Embryonic facial prominence (tissue), 1 donor: Measurements from ENCODE around the gene DOCK7.

Source experiments
- DNase-seq: peaks from one replicate; pipeline ENCODE4 v3.0.0-alpha.2; 2016; ENCODE audit errors: extremely low spot score

The DOCK7 gene

DNA sequence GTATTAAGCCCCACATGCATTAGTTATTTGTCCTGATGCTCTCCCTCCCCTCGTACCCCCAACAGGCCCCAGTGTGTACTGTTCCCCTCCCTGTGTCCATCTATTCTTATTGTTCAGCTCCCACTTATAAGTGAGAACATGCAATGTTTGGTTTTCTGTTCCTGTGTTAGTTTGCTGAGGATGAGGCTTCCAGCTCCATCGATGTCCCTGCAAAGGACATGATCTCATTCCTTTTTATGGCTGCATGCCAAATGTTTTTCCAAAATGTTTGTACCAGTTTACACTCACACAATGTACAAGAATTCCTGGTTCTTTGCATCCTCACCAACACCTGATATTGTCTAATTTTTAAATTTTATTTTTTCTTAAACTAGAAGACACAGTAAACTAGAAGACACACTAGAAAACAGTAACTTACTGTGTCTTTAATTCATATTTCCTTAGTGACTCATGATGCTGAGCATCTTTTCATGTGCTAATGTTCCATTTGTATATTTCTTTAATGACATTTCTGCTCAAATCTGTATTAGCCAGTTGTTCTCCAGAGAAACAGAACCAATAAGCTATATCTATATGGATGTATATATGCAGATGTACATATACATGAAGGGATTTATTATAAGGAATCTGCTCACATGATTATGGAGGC is 270.7 kb downstream of the DOCK7 start:
- DNase-seq: no peak

DNA sequence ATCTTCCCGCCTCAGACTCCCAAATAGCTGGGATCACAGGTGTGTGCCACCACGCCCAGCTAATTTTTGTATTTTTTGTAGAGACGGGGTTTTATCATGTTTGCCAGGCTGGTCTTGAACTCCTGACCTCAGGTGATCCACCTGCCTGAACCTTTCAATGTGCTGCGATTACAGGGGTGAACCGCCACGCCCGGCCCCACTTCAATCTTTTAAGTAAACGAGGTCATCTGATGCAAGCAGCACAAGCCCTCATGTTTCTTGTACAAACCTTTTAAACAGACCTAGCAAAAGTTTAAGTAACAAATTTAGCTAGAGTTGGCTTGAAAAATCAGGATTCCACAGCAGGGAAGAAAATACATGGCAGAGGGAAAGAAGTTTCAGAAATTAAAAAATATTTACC is 272.5 kb downstream of the DOCK7 start:
- no peak for DNase-seq

GRCh38 chr1:62407398-62408009 is 280.7 kb downstream of the DOCK7 start:
- DNase-seq: peak; percentile 31

DNA sequence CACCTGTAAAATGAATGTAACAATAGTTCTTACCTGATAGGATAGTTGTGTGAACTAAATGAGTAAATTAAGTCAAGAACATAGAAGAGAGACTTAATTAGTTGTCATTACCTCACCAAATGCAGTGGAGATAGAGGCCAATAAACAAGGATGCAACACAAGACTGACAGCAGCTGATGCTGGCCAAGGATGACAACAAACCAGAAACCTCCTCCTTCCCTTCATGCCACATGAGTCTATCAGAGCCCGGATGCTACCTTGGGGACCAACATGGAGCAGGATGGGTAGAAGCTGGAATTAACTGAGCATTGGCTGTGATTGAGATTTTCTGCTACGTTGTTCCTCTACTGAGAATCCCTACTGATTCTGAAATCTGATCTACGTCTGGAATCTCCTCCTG is 281.6 kb downstream of the DOCK7 start:
- no peak for DNase-seq

DNA sequence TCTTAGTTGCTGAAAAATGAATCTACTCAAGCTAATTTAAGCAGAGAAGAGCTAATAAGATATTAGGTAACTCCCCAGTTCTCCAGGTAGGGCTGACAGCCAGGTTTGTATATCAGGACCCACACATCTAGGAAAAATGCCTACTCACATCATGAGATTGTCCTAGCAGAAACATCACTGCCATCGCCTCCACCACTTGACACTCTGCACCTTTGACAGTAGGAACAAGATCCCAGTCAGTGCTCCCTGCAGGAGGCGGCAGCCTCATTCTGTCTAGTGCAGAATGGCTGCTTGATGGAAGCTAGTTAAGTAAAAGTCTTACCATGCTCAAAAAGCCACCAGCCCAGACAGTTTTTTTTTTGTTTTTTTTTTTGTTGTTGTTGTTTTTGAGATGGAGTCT is 282.9 kb downstream of the DOCK7 start:
- no peak for DNase-seq
